Activated T-helper 17 cell treated with anti-CD3 and anti-CD28 coated beads, Interleukin-2, amount 50 U/mL, for 72 hours (primary cell): ENCODE results near the gene TMC3. TPM values are rescaled to one million over a fixed set of nuclear protein-coding genes. Genes with fewer than 3 reads are reported as not detected.

ENCODE experiments used
- ATAC-seq: fragments of 150-1000 bp; cut with Tn5 transposase; replicated peaks from 2 replicates; pipeline ENCODE4 v1.10.0; 2021; ENCODE audit warnings: mild to moderate bottlenecking, moderate library complexity
- H3K27ac Mint-ChIP-seq: one replicate; pipeline ENCODE4 v1.8.0; 2022; ENCODE audit warnings: mixed read lengths
- H3K27me3 Mint-ChIP-seq: one replicate; pipeline ENCODE4 v1.8.0; 2022; ENCODE audit warnings: mixed read lengths
- H3K36me3 Mint-ChIP-seq: one replicate; pipeline ENCODE4 v1.8.0; 2022; ENCODE audit warnings: low read depth, mild to moderate bottlenecking, mixed read lengths
- H3K4me1 Mint-ChIP-seq: one replicate; pipeline ENCODE4 v1.8.0; 2022; ENCODE audit warnings: mixed read lengths
- H3K4me3 Mint-ChIP-seq: one replicate; pipeline ENCODE4 v1.8.0; 2022; ENCODE audit warnings: mild to moderate bottlenecking, mixed read lengths
- H3K9me3 Mint-ChIP-seq: one replicate; pipeline ENCODE4 v1.8.0; 2022; ENCODE audit warnings: mixed read lengths
- total RNA-seq, 2 donors: library from RNA; stranded (reverse); gene quantifications; one replicate each; pipeline ENCODE4 v1.2.3, GENCODE V29; 2022

Gene TMC3
- total RNA-seq, 2 donors from 2014 or later: not detected

- H3K27me3 Mint-ChIP-seq: no peaks in the 10 kb centered on the region
- peak overlapping the region; percentile 54 for H3K27ac Mint-ChIP-seq
- H3K36me3 Mint-ChIP-seq: peaks cover 86% of the 10 kb centered on the region
- H3K4me3 Mint-ChIP-seq: no peak overlapping the region
- H3K4me1 Mint-ChIP-seq: peaks cover 24% of the 10 kb centered on the region
- no peaks in the 10 kb centered on the region for H3K9me3 Mint-ChIP-seq
- no peak for ATAC-seq
These were observed 61.0 kb downstream of the TMC3 start for GRCh38 chr15:81312790-81313543.

GRCh38 chr15:81311752-81312464, 62.1 kb downstream of the TMC3 start:
- H3K36me3 Mint-ChIP-seq: peaks cover 89% of the 10 kb centered on the region

GRCh38 chr15:81310480-81310879, 63.5 kb downstream of the TMC3 start:
- no peak for ATAC-seq
- Mint-ChIP-seq H3K9me3 (no peaks in the 10 kb centered on the region), H3K4me1 (peaks cover 15% of the 10 kb centered on the region), H3K27ac (peak overlapping the region; percentile 45), H3K4me3 (no peak overlapping the region), H3K36me3 (peaks cover 90% of the 10 kb centered on the region), H3K27me3 (no peaks in the 10 kb centered on the region)

More at GRCh38 chr15:81311752-81312464, 62.1 kb downstream of the TMC3 start:
- H3K27ac Mint-ChIP-seq: peak overlapping the region; percentile 54
- peaks cover 24% of the 10 kb centered on the region for H3K4me1 Mint-ChIP-seq
- ATAC-seq: no peak
- no peaks in the 10 kb centered on the region for H3K9me3 Mint-ChIP-seq
- no peaks in the 10 kb centered on the region for H3K27me3 Mint-ChIP-seq
- H3K4me3 Mint-ChIP-seq: no peak overlapping the region

- H3K36me3 Mint-ChIP-seq: peaks cover 91% of the 10 kb centered on the region
- no peak overlapping the region for H3K4me3 Mint-ChIP-seq
- ATAC-seq: no peak
- H3K4me1 Mint-ChIP-seq: peaks cover 10% of the 10 kb centered on the region
- H3K27me3 Mint-ChIP-seq: no peaks in the 10 kb centered on the region
- peak overlapping the region; percentile 45 for H3K27ac Mint-ChIP-seq
- no peaks in the 10 kb centered on the region for H3K9me3 Mint-ChIP-seq
These were observed 64.2 kb downstream of the TMC3 start for GRCh38 chr15:81309647-81310450.

DNA sequence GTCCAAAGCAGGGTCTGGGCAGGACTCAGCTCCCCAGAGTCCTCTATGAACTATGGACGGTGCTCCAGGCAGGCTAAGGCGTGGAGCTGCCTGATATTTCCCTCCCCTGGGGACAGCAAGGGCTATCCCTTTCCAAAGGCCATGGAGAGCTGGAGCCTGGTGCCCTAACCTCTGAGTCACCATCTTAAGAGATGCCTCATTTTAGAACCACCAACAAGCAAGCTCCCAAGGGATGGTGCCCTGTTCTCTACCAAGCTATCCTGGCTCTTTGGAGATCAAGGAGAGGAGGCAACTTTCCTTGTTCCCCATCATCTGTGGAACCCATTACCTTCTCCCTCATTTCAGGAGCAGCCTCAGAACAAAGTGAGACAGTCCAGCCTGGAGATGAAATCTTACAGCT, 65.8 kb downstream of the TMC3 start:
- Mint-ChIP-seq H3K9me3 (no peaks in the 10 kb centered on the region), H3K27me3 (no peaks in the 10 kb centered on the region), H3K4me1 (peaks cover 24% of the 10 kb centered on the region), H3K36me3 (peaks cover 97% of the 10 kb centered on the region), H3K27ac (no peak overlapping the region), H3K4me3 (no peak overlapping the region)
- no peak for ATAC-seq

- Mint-ChIP-seq H3K27ac (peak overlapping the region; percentile 97), H3K4me1 (peaks cover 39% of the 10 kb centered on the region), H3K27me3 (no peaks in the 10 kb centered on the region), H3K4me3 (peak overlapping the region; percentile 99), H3K9me3 (no peaks in the 10 kb centered on the region), H3K36me3 (peaks cover 100% of the 10 kb centered on the region)
- no peak for ATAC-seq
These were observed 69.8 kb downstream of the TMC3 start for GRCh38 chr15:81304226-81304625.

- peak overlapping the region; percentile 97 for H3K27ac Mint-ChIP-seq
- peaks cover 39% of the 10 kb centered on the region for H3K4me1 Mint-ChIP-seq
- peak overlapping the region; percentile 99 for H3K4me3 Mint-ChIP-seq
- H3K9me3 Mint-ChIP-seq: no peaks in the 10 kb centered on the region
- no peak for ATAC-seq
- H3K36me3 Mint-ChIP-seq: peaks cover 100% of the 10 kb centered on the region
- H3K27me3 Mint-ChIP-seq: no peaks in the 10 kb centered on the region
These were observed 70.5 kb downstream of the TMC3 start for GRCh38 chr15:81303244-81304225.

- H3K36me3 Mint-ChIP-seq: peaks cover 100% of the 10 kb centered on the region
These were observed 71.3 kb downstream of the TMC3 start for GRCh38 chr15:81302701-81303109.

GRCh38 chr15:81301815-81302399, 72.1 kb downstream of the TMC3 start:
- H3K4me3 Mint-ChIP-seq: peak overlapping the region; percentile 99
- no peaks in the 10 kb centered on the region for H3K9me3 Mint-ChIP-seq
- H3K27ac Mint-ChIP-seq: peak overlapping the region; percentile 97
- H3K27me3 Mint-ChIP-seq: no peaks in the 10 kb centered on the region
- peaks cover 41% of the 10 kb centered on the region for H3K4me1 Mint-ChIP-seq
- peaks cover 100% of the 10 kb centered on the region for H3K36me3 Mint-ChIP-seq
- peak; percentile 76 for ATAC-seq

More at GRCh38 chr15:81302701-81303109, 71.3 kb downstream of the TMC3 start:
- Mint-ChIP-seq H3K4me1 (peaks cover 39% of the 10 kb centered on the region), H3K27ac (peak overlapping the region; percentile 97), H3K27me3 (no peaks in the 10 kb centered on the region), H3K9me3 (no peaks in the 10 kb centered on the region), H3K4me3 (peak overlapping the region; percentile 99)
- no peak for ATAC-seq

- Mint-ChIP-seq H3K36me3 (peaks cover 100% of the 10 kb centered on the region), H3K4me1 (peaks cover 45% of the 10 kb centered on the region)
- no peak for ATAC-seq
These were observed 72.6 kb downstream of the TMC3 start for GRCh38 chr15:81301385-81301784.

GRCh38 chr15:81299630-81300273, 74.3 kb downstream of the TMC3 start:
- H3K36me3 Mint-ChIP-seq: peaks cover 100% of the 10 kb centered on the region
- peak overlapping the region; percentile 99 for H3K4me3 Mint-ChIP-seq
- H3K9me3 Mint-ChIP-seq: no peaks in the 10 kb centered on the region
- ATAC-seq: no peak
- peaks cover 60% of the 10 kb centered on the region for H3K4me1 Mint-ChIP-seq
- no peaks in the 10 kb centered on the region for H3K27me3 Mint-ChIP-seq
- H3K27ac Mint-ChIP-seq: peak overlapping the region; percentile 97

More at GRCh38 chr15:81301385-81301784, 72.6 kb downstream of the TMC3 start:
- no peaks in the 10 kb centered on the region for H3K27me3 Mint-ChIP-seq
- H3K27ac Mint-ChIP-seq: peak overlapping the region; percentile 97
- peak overlapping the region; percentile 99 for H3K4me3 Mint-ChIP-seq
- no peaks in the 10 kb centered on the region for H3K9me3 Mint-ChIP-seq

DNA sequence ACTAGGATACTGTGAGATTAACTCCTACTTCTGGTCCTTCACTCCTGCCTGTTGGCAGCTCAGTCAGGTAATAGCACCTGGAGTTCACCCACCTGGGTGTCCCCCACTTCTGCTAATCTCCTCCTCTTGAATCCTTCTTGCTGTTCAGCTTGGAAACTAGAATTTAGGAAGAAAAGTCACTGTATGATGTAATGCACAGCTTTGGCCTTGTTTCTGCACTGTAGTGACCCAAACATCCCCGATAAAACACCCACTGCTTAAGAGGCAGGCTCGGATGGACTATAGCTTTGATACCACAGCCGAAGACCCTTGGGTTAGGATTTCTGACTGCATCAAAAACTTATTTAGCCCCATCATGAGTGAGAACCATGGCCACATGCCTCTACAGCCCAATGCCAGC, 74.9 kb downstream of the TMC3 start:
- Mint-ChIP-seq H3K4me3 (peak overlapping the region; percentile 99), H3K4me1 (peaks cover 59% of the 10 kb centered on the region), H3K9me3 (no peaks in the 10 kb centered on the region), H3K27ac (peak overlapping the region; percentile 97), H3K27me3 (no peaks in the 10 kb centered on the region), H3K36me3 (peaks cover 99% of the 10 kb centered on the region)
- no peak for ATAC-seq

DNA sequence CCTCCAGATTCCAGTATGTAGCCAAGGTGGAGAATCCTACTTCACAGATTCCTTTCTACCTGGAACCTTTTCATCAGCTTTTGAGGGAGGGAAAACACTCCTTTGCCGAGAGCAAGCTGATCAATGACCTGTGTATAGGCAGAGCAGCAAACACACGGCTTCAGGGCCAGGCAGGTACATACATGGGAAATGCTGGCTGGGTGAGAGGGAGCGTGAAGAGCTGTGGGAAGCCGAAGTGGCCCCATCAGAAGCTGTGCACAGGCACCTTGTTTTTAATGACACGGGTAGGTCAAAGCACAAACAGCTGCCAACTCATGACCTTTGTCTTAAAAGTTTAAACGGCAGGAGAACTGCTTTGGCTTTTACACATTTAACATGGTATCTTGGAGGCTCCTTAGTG, 75.4 kb downstream of the TMC3 start:
- no peak for ATAC-seq
- Mint-ChIP-seq H3K27ac (peak overlapping the region; percentile 97), H3K36me3 (peaks cover 99% of the 10 kb centered on the region), H3K4me3 (peak overlapping the region; percentile 99), H3K9me3 (no peaks in the 10 kb centered on the region), H3K4me1 (peaks cover 59% of the 10 kb centered on the region), H3K27me3 (no peaks in the 10 kb centered on the region)
